Neuronal stem cell (in vitro differentiated cells): ENCODE data around the gene OR6S1.

Source experiments
- DNase-seq: peaks from one replicate; pipeline ENCODE4 v3.0.0-alpha.2; 2013; ENCODE audit warnings: low spot score
- H2AFZ ChIP-seq: one replicate; pipeline ENCODE4 v1.6.1; 2013; ENCODE audit warnings: mild to moderate bottlenecking, low read length, inconsistent platforms
- H2AK5ac ChIP-seq: 2 replicates; pipeline ENCODE4 v1.6.1; 2013; ENCODE audit warnings: low read depth, mild to moderate bottlenecking, inconsistent platforms, low read length, moderate library complexity, mixed read lengths
- H2BK120ac ChIP-seq: 2 replicates; pipeline ENCODE4 v1.6.1; 2013; ENCODE audit warnings: low read depth, mild to moderate bottlenecking, inconsistent platforms, low read length, moderate library complexity, mixed read lengths
- H2BK12ac ChIP-seq: one replicate; pipeline ENCODE4 v1.6.1; 2013; ENCODE audit warnings: low read length, inconsistent platforms
- H2BK15ac ChIP-seq: 2 replicates; pipeline ENCODE4 v1.6.1; 2013; ENCODE audit warnings: mild to moderate bottlenecking, low read length, inconsistent platforms, mixed read lengths
- H2BK5ac ChIP-seq: one replicate; pipeline ENCODE4 v1.6.1; 2013; ENCODE audit warnings: inconsistent platforms, mild to moderate bottlenecking, low read length, moderate library complexity
- H3K14ac ChIP-seq: one replicate; pipeline ENCODE4 v1.6.1; 2013; ENCODE audit warnings: low read length, inconsistent platforms
- H3K18ac ChIP-seq: 2 replicates; pipeline ENCODE4 v1.6.1; 2013; ENCODE audit warnings: low read length, inconsistent platforms
- H3K23ac ChIP-seq: 2 replicates; pipeline ENCODE4 v1.6.1; 2013; ENCODE audit warnings: low read depth, mild to moderate bottlenecking, mixed read lengths, low read length, inconsistent platforms; ENCODE audit not compliant: poor library complexity
- H3K27ac ChIP-seq: replicated peaks from 3 replicates; pipeline ENCODE4 v1.5.1; 2013; ENCODE audit warnings: low read length, inconsistent platforms
- H3K27me3 ChIP-seq, 3 experiments: 2 replicates each; pipeline ENCODE4 v1.6.1; 2013; ENCODE audit warnings: low read length in 3 of 3, mild to moderate bottlenecking in 2 of 3, inconsistent platforms in 1 of 3, low read depth in 1 of 3, mixed read lengths in 1 of 3, moderate library complexity in 1 of 3; ENCODE audit not compliant: control insufficient read depth in 3 of 3, insufficient read depth in 3 of 3
- H3K36me3 ChIP-seq, 2 donors: replicated peaks in 1 of 2; 2 replicates each; pipeline ENCODE4 v1.6.1; 2013; ENCODE audit warnings: low read length in 2 of 2; ENCODE audit not compliant: control insufficient read depth in 2 of 2, insufficient read depth in 2 of 2
- H3K4ac ChIP-seq: 2 replicates; pipeline ENCODE4 v1.6.1; 2013; ENCODE audit warnings: inconsistent platforms, mild to moderate bottlenecking, low read length, moderate library complexity
- H3K4me1 ChIP-seq, 2 donors: 1 replicate in 1 of 2; 2 replicates in 1 of 2; pipeline ENCODE4 v1.6.1; 2013; ENCODE audit warnings: low read length in 2 of 2, low read depth in 1 of 2; ENCODE audit not compliant: control insufficient read depth in 2 of 2, insufficient read depth in 1 of 2
- H3K4me2 ChIP-seq: one replicate; pipeline ENCODE4 v1.6.1; 2013; ENCODE audit warnings: mild to moderate bottlenecking, low read length, inconsistent platforms; ENCODE audit not compliant: insufficient read depth, poor library complexity, severe bottlenecking
- H3K4me3 ChIP-seq, 2 donors: 2 replicates each; pipeline ENCODE4 v1.5.1; 2013; ENCODE audit warnings: low read length in 2 of 2, mild to moderate bottlenecking in 2 of 2, inconsistent platforms in 1 of 2, moderate library complexity in 1 of 2
- H3K79me1 ChIP-seq: one replicate; pipeline ENCODE4 v1.6.1; 2013; ENCODE audit warnings: low read depth, mild to moderate bottlenecking, inconsistent platforms, low read length, moderate library complexity
- H3K9ac ChIP-seq: one replicate; pipeline ENCODE4 v1.6.1; 2013; ENCODE audit warnings: mild to moderate bottlenecking, low read depth, low read length, inconsistent platforms; ENCODE audit not compliant: poor library complexity
- H3K9me3 ChIP-seq, 2 donors: replicated peaks in 1 of 2; 2 replicates each; pipeline versions ENCODE3 to v1.6.1; 2013; ENCODE audit warnings: low read length in 2 of 2, mild to moderate bottlenecking in 2 of 2, inconsistent platforms in 1 of 2, low read depth in 1 of 2, mixed read lengths in 1 of 2, moderate library complexity in 1 of 2; ENCODE audit not compliant: control insufficient read depth in 2 of 2, insufficient read depth in 1 of 2
- H4K8ac ChIP-seq: one replicate; pipeline ENCODE4 v1.6.1; 2013; ENCODE audit warnings: low read depth, mild to moderate bottlenecking, inconsistent platforms, low read length, moderate library complexity
- H4K91ac ChIP-seq: one replicate; pipeline ENCODE4 v1.6.1; 2013; ENCODE audit warnings: low read length, low read depth, mild to moderate bottlenecking, inconsistent platforms; ENCODE audit not compliant: poor library complexity
- WGBS, 2 donors: extraction: QIAGEN DNeasy Blood & Tissue Kit; methylation state at CpG; one replicate each; pipeline ENCODE4 v1.1.7; 2013; ENCODE audit warnings: missing lambda C conversion rate in 2 of 2, mixed read lengths in 1 of 2; ENCODE audit not compliant: insufficient read length in 2 of 2, insufficient replicate concordance in 1 of 2; ENCODE audit errors: extremely low coverage in 2 of 2; 5-methylcytosine and 5-hydroxymethylcytosine counted together

OR6S1 gene

DNA sequence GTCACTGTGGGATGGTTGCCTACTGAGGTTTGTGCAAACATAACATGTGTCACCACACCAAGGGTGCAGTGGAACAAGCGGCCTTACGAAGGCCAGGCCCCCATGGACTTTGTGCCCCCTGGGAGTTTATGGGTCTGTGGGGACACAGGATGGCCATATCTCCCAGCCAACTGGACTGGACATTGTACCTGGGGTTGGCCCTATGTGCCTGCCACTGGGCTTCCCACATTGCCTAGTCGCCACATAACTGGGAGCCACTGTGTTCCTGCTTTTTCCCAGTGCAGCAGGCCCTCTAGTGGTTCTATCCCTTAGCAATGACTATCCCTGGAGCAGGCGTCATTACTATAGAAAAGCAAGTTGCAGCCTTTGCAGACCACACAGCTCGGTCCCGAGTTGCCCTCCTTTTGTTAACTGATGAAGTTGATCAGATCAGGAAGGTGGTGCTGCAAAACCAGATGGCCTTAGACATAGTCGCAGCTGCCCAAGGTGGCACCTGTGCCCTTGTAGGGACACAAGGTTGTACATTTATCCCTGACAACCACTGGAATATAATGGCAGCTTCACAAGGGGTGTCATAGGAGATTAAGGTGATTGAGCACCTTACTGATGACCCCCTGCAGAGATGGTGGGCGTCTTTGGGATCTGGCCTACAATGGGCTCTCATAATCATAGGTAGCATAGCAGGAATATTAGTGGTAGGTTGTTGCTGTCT, 35.1 kb downstream of the OR6S1 start:
- Histone ChIP-seq H2BK12ac (no peak overlapping the region), H3K9ac (no peak overlapping the region), H3K4me1 (no peaks in the 10 kb centered on the region), H3K27ac (no peak overlapping the region), H4K91ac (no peak overlapping the region), H2AK5ac (no peak overlapping the region), H3K79me1 (no peaks in the 10 kb centered on the region), H2BK120ac (no peak overlapping the region), H3K36me3 (no peaks in the 10 kb centered on the region), H3K4me2 (peak overlapping the region; percentile 13), H3K14ac (no peak overlapping the region), H3K4me3 (no peak overlapping the region), H3K23ac (no peak overlapping the region), H3K4ac (no peak overlapping the region), H3K18ac (no peak overlapping the region), H2BK5ac (no peak overlapping the region), H2BK15ac (no peak overlapping the region), H2AFZ (no peak overlapping the region), H3K9me3 (no peaks in the 10 kb centered on the region), H3K27me3 (peaks cover 0 to 3% (median 0%) of the 10 kb centered on the region in 3 experiments), H4K8ac (no peak overlapping the region)
- DNase-seq = no peak
- WGBS, 2 donors = no CpG with 5 or more reads among the region's 8 CpGs

DNA sequence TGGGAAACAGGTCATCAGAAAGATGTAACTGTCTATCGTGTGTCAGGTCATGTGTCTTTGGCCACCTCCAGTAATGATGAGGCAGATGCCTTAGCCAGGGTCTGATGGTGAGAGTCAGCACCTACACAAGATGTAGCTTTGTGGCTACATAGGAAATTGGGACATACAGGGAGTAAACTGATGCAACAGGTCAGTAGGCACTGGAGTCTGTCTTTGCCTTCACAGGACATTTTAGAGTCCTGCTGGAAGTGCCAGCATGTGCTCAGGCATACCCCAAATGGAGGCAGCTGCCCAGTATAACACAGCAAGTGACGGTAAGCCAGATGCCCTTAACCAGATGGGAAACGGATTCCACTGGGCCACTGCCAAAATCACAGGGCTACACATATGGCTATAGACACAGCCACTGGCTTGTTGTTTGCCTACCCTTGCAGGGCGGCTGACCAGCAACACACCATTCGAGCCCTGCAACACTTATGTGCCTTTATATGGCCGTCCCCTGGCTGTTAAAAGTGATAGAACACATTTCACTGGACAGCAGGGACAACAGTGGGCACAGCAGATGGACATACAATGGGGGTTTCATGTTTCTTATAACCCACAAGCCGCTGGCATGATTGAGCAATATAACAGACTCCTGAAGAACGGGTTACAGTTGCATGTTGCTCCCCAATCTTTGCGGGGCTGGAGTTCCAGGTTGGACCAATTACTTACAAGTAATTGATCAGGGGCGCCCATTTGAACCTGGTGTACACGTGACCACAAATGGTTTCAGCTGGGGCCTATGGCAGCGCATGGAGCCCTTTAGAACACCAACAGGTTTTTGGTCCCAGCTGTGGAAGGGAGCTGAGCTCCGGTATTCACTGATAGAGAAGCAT, 37.4 kb downstream of the OR6S1 start:
- Histone ChIP-seq H3K14ac (no peak overlapping the region), H3K4me1 (no peaks in the 10 kb centered on the region), H2BK5ac (no peak overlapping the region), H3K23ac (no peak overlapping the region), H3K4ac (no peak overlapping the region), H3K9me3 (no peaks in the 10 kb centered on the region), H2BK120ac (no peak overlapping the region), H4K8ac (no peak overlapping the region), H2BK12ac (no peak overlapping the region), H3K27ac (no peak overlapping the region), H3K18ac (no peak overlapping the region), H3K27me3 (no peaks in the 10 kb centered on the region), H2BK15ac (no peak overlapping the region), H2AK5ac (no peak overlapping the region), H3K9ac (no peak overlapping the region), H3K4me2 (no peak overlapping the region), H4K91ac (no peak overlapping the region), H3K4me3 (no peak overlapping the region), H3K36me3 (no peaks in the 10 kb centered on the region), H3K79me1 (no peaks in the 10 kb centered on the region), H2AFZ (no peak overlapping the region)
- DNase-seq = no peak
- WGBS, 2 donors = no CpG with 5 or more reads among the region's 13 CpGs

GRCh38 chr14:20602583-20602982, 38.9 kb downstream of the OR6S1 start:
- Histone ChIP-seq H3K23ac (no peak overlapping the region), H3K4me3 (no peak overlapping the region), H4K8ac (no peak overlapping the region), H3K9me3 (no peaks in the 10 kb centered on the region), H2BK12ac (no peak overlapping the region), H3K36me3 (no peaks in the 10 kb centered on the region), H2AFZ (no peak overlapping the region), H3K4ac (no peak overlapping the region), H2BK15ac (no peak overlapping the region), H3K4me2 (no peak overlapping the region), H3K27ac (no peak overlapping the region), H3K9ac (no peak overlapping the region), H3K18ac (no peak overlapping the region), H4K91ac (no peak overlapping the region), H2AK5ac (no peak overlapping the region), H3K79me1 (no peaks in the 10 kb centered on the region), H3K14ac (no peak overlapping the region), H3K4me1 (no peaks in the 10 kb centered on the region), H2BK5ac (no peak overlapping the region), H2BK120ac (no peak overlapping the region), H3K27me3 (no peaks in the 10 kb centered on the region)
- no peak for DNase-seq
- WGBS, 2 donors = no CpG with 5 or more reads among the region's 9 CpGs

DNA sequence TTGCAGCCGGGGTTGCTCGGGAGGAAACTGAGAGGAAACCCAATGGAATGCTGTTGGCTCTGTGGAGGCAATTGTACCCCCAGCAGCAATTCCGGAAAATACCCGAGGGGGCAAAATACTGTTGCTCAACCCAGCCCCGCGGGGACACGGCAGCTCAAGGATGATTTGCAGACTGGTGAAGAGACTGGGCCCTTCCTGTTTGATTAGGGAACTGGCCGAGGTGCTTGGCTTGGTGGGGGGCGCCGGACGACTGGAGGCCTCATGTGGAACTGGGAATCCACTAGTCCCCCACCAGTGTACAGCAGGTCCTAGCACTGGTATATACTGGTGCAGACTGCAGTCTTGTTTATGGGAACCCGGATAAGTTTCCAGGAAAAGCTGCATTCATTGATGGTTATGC, 40.0 kb downstream of the OR6S1 start:
- Histone ChIP-seq H3K4me1 (no peaks in the 10 kb centered on the region), H2AK5ac (no peak overlapping the region), H3K14ac (no peak overlapping the region), H2BK15ac (no peak overlapping the region), H2BK12ac (no peak overlapping the region), H3K18ac (no peak overlapping the region), H3K27ac (no peak overlapping the region), H3K4ac (no peak overlapping the region), H2BK120ac (no peak overlapping the region), H3K9me3 (no peaks in the 10 kb centered on the region), H3K27me3 (no peaks in the 10 kb centered on the region), H3K36me3 (no peaks in the 10 kb centered on the region), H3K23ac (no peak overlapping the region), H3K4me2 (no peak overlapping the region), H2BK5ac (no peak overlapping the region), H4K91ac (no peak overlapping the region), H3K79me1 (no peaks in the 10 kb centered on the region), H3K4me3 (no peak overlapping the region), H4K8ac (no peak overlapping the region), H3K9ac (no peak overlapping the region), H2AFZ (no peak overlapping the region)
- no peak for DNase-seq
- no CpG with 5 or more reads among the region's 12 CpGs for whole genome bisulfite sequencing, 2 donors
